Measurements from ENCODE around the gene BTBD9. TPM values are rescaled to one million over a fixed set of nuclear protein-coding genes. Genes with fewer than 3 reads are reported as not detected.

The BTBD9 gene
- total RNA-seq, 1 experiment from 2014 or later, result 8.9 TPM

- DNase-seq, result no peak
- peaks cover 6% of the 10 kb centered on the region; the same call in 1 of the 2 replicates for H3K4me1 ChIP-seq (ENCODE audit: insufficient read depth, low read length)
- no peak overlapping the region for H2BK20ac ChIP-seq (ENCODE audit: low read depth, low read length, poor library complexity, severe bottlenecking)
- H3K4me2 ChIP-seq (ENCODE audit: insufficient read depth, insufficient read length, low read length), result no peak overlapping the region
- no peak overlapping the region for H4K91ac ChIP-seq (ENCODE audit: insufficient read length, low read depth, low read length)
- no peaks in the 10 kb centered on the region for H3K79me2 ChIP-seq (ENCODE audit: insufficient read depth, low read length)
- H3K4ac ChIP-seq (ENCODE audit: low read depth, low read length), result no peak overlapping the region
- TF ChIP-seq CTCF (conservative IDR thresholded peaks at IDR 0.05), result no peak
- H2BK15ac ChIP-seq (ENCODE audit: low read depth, low read length), result no peak overlapping the region
- Mint-ChIP-seq H3K9me3 (no peaks in the 10 kb centered on the region), H3K4me1 (peaks cover 25% of the 10 kb centered on the region in 2 experiments), H3K36me3 (ENCODE audit: insufficient read depth in 1 of 3, low read depth in 3 of 3) (no peaks in the 10 kb centered on the region), H3K27me3 (ENCODE audit: low read depth) (no peaks in the 10 kb centered on the region), H3K27ac (no peak overlapping the region; a peak in 1 of 7 replicates), H3K4me3 (no peak overlapping the region)
- H4K5ac ChIP-seq (ENCODE audit: insufficient read length, low read depth, low read length), result no peak overlapping the region
- no peak overlapping the region for H2BK5ac ChIP-seq (ENCODE audit: insufficient read length, low read length)
- WGBS (ENCODE audit: extremely low coverage, insufficient read length, low lambda C conversion rate), result no CpG with 5 or more reads among the region's 4 CpGs
- no peaks in the 10 kb centered on the region for H3K9me3 ChIP-seq (ENCODE audit: control insufficient read depth, low read depth, low read length)
- no peak overlapping the region for H2AK5ac ChIP-seq (ENCODE audit: insufficient read length, low read length)
- H2AFZ ChIP-seq (ENCODE audit: low read length), result no peak overlapping the region
- H3K23ac ChIP-seq (ENCODE audit: insufficient read length, low read depth, low read length), result no peak overlapping the region
- H3K27me3 ChIP-seq (ENCODE audit: insufficient read depth, low read length), result no peaks in the 10 kb centered on the region
- H4K20me1 ChIP-seq (ENCODE audit: control insufficient read depth, insufficient read depth, insufficient read length), result no peaks in the 10 kb centered on the region
- no peak overlapping the region for H3T11ph ChIP-seq (ENCODE audit: low read length)
- no peak overlapping the region for H3K18ac ChIP-seq (ENCODE audit: insufficient read length, low read depth, low read length)
- no peaks in the 10 kb centered on the region for H3K23me2 ChIP-seq (ENCODE audit: insufficient read length, low read depth, low read length, poor library complexity, severe bottlenecking)
- H3K79me1 ChIP-seq (ENCODE audit: insufficient read depth, low read depth, low read length, poor library complexity, severe bottlenecking), result no peaks in the 10 kb centered on the region
- no peak overlapping the region for H3K14ac ChIP-seq (ENCODE audit: insufficient read depth, low read length)
- H4K8ac ChIP-seq (replicated peaks; ENCODE audit: insufficient read length, low read depth, low read length), result no peak overlapping the region
- H3K56ac ChIP-seq (ENCODE audit: insufficient read length, low read depth, low read length), result no peak overlapping the region
- H3K27ac ChIP-seq (ENCODE audit: insufficient read length, low read depth, low read length), result no peak overlapping the region
- H3K9ac ChIP-seq (ENCODE audit: extremely low read depth, insufficient read length, low read length), result no peak overlapping the region
- no peak overlapping the region for H2BK120ac ChIP-seq (ENCODE audit: low read depth, low read length, poor library complexity, severe bottlenecking)
- H2BK12ac ChIP-seq (ENCODE audit: insufficient read length, low read depth, low read length), result no peak overlapping the region
Observed at GRCh38 chr6:38284802-38285394, 354.8 kb downstream of the BTBD9 start.

Data from H9 (cell line).